ENCODE results near the gene CAB39L. TPM values are rescaled to one million over a fixed set of nuclear protein-coding genes. Genes with fewer than 3 reads are reported as not detected.

Gene CAB39L
- total and polyA plus RNA-seq, 3 donors from 2014 or later = 23.2 to 46.9 (median 26.0) TPM

DNA sequence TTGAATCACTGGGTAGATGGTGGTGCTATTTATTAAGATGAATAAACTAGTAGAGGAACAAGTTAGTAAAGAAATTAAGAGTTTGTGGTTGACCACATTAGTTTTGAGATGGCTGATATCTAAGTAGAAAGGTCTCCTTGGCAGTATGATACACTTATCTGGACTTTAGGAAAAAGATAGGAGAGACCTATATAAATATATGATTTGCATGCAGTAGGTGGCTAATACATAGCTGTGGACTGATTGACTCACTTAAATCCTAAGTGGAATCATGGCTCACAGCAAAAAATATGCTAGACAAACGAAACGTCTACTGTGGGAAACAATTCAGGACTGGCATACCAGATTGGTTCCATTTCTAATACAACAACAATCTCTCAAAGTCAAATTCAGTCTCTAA lies 92.0 kb downstream of the CAB39L start:
- Histone ChIP-seq H3K9me3 (no peaks in the 10 kb centered on the region), H3K4me1 (no peaks in the 10 kb centered on the region), H3K27ac (no peak overlapping the region), H3K36me3 (ENCODE audit: low read depth, missing control alignments) (no peaks in the 10 kb centered on the region), H3K4me3 (no peak overlapping the region), H3K27me3 (no peaks in the 10 kb centered on the region)
- 76 to 89% methylated on average over 2 of the region's 2 CpGs for WGBS, 2 donors
- intact Hi-C loops (cut with DNase I; ENCODE audit: low total_unique reads) = no loop called here
- TF ChIP-seq, protein P1, sequence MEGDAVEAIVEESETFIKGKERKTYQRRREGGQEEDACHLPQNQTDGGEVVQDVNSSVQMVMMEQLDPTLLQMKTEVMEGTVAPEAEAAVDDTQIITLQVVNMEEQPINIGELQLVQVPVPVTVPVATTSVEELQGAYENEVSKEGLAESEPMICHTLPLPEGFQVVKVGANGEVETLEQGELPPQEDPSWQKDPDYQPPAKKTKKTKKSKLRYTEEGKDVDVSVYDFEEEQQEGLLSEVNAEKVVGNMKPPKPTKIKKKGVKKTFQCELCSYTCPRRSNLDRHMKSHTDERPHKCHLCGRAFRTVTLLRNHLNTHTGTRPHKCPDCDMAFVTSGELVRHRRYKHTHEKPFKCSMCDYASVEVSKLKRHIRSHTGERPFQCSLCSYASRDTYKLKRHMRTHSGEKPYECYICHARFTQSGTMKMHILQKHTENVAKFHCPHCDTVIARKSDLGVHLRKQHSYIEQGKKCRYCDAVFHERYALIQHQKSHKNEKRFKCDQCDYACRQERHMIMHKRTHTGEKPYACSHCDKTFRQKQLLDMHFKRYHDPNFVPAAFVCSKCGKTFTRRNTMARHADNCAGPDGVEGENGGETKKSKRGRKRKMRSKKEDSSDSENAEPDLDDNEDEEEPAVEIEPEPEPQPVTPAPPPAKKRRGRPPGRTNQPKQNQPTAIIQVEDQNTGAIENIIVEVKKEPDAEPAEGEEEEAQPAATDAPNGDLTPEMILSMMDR (IDR thresholded peaks at IDR 0.05) = no peak
- TF ChIP-seq POLR2A (IDR thresholded peaks at IDR 0.05) = no peak
- DNase-seq = no peak

DNA sequence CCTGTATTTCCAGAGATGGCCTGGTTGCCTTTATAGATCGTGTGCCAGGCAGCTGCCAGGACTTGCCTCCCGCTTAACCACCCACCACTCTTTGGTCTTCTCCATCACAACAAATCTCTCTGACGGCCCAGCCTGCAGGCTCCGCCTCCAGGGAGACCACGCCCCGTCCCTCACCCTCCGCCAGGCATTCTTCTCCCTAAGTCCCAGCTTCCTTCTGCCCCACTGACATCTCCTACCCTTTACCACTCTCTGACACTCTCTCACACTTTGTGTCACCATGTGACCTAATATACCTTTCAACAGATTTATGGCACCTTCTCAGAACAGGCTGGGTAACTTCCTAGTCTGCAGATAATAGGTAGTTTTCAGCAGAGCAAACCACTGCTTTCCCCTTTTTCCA lies 95.1 kb downstream of the CAB39L start:
- no peak for DNase-seq
- 71 to 77% methylated on average over 7 of the region's 7 CpGs for WGBS, 2 donors
- Histone ChIP-seq H3K4me1 (no peaks in the 10 kb centered on the region), H3K27ac (no peak overlapping the region), H3K27me3 (no peaks in the 10 kb centered on the region), H3K9me3 (no peaks in the 10 kb centered on the region), H3K36me3 (ENCODE audit: low read depth, missing control alignments) (no peaks in the 10 kb centered on the region), H3K4me3 (no peak overlapping the region)
- intact Hi-C loops (cut with DNase I; ENCODE audit: low total_unique reads) = no loop called here
- TF ChIP-seq, protein P1 (IDR thresholded peaks at IDR 0.05) = no peak
- no peak for TF ChIP-seq POLR2A (IDR thresholded peaks at IDR 0.05)

DNA sequence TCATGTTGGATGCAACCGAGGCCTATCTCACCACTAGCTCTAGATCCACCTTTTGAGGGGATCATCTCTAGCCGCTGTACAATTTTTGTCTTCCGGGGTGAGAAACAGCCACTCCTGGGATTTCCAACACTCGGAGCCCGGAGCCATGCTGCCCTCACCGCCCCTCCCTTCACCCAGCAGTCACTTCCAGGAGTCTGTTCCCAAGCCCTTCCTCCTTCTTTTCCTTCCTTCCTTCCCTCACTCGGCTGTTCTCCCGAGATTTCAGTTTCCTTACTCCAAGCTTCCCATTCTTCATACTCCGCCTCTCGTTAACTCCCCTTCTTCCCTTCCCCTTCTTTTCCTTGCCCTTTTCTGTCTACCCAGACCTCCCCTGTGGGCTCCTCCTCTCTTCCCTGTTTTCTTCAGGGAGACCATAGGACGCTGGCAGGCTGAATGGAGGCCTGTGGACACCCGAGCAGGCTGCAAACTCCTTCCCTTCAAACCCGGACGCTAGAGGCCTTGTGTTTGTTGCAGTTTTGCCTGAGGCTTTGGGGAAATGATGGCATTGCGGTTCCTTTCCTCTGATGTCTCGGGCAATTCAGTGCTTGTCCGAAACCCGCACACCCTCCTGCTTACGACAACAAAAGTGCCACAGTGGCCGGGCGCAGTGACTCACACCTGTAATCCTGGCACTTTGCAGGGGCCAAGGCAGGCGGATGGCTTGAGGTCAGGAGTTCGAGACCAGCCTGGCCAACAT lies 96.0 kb downstream of the CAB39L start:
- Histone ChIP-seq H3K4me1 (no peaks in the 10 kb centered on the region), H3K27me3 (no peaks in the 10 kb centered on the region), H3K9me3 (no peaks in the 10 kb centered on the region), H3K36me3 (ENCODE audit: low read depth, missing control alignments) (no peaks in the 10 kb centered on the region), H3K27ac (no peak overlapping the region), H3K4me3 (no peak overlapping the region)
- no peak for DNase-seq
- no peak for TF ChIP-seq POLR2A (IDR thresholded peaks at IDR 0.05)
- TF ChIP-seq, protein P1 (IDR thresholded peaks at IDR 0.05) = no peak
- WGBS, 2 donors = 66 to 82% methylated on average over 21 to 23 of the region's 23 CpGs
- intact Hi-C loops (cut with DNase I; ENCODE audit: low total_unique reads) = no loop called here

DNA sequence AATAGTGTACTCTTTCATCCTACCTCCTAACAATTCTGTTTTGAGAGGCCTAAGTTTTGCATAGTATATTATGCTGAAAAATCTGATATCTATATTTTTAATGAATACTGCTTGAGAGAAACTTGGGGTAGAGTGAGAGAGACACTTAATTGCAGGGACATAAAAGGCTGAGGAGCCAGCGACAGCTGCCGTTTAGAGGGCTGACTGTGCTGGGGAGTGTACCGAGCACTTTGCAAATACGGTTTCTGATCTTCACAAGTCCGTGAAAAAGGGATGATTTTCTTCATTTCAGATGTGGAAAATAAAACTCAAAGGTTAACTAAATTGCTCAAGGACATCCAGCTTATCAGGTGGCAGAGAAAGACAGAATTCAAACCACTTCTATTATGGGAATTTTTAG lies 97.4 kb downstream of the CAB39L start:
- no peak for TF ChIP-seq POLR2A (IDR thresholded peaks at IDR 0.05)
- TF ChIP-seq, protein P1 (IDR thresholded peaks at IDR 0.05) = no peak
- peak; percentile 35 for DNase-seq
- H3K4me1 ChIP-seq = no peaks in the 10 kb centered on the region
- H3K27ac ChIP-seq = peak overlapping the region; percentile 7 to 21
- intact Hi-C loops (cut with DNase I; ENCODE audit: low total_unique reads) = no loop called here
- no peak overlapping the region for H3K4me3 ChIP-seq
- H3K9me3 ChIP-seq = no peaks in the 10 kb centered on the region
- 28 to 41% methylated on average over 5 of the region's 5 CpGs for whole genome bisulfite sequencing, 2 donors
- no peaks in the 10 kb centered on the region for H3K27me3 ChIP-seq
- no peaks in the 10 kb centered on the region for H3K36me3 ChIP-seq (ENCODE audit: low read depth, missing control alignments)

DNA sequence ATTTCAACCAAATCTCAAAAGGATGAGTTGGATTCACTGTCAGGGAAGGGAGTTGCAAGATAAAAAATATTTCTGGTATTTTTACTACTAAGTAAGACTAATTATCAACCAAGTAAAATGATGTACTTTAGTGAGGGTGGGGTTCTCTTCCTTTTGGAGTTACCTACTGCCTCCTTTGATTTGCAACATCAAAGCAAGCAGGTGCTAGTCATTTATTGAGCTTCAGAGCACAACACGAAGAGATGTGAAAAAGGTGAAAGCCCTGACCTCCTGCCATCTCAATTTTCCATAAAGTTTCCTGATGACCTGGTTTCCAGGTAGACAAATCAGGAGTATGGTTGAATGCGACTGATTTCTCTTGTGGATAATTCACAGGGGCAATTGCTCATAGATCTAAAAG lies 100.1 kb downstream of the CAB39L start:
- no peaks in the 10 kb centered on the region for H3K27me3 ChIP-seq
- no peaks in the 10 kb centered on the region for H3K4me1 ChIP-seq
- H3K4me3 ChIP-seq = no peak overlapping the region
- no peak overlapping the region for H3K27ac ChIP-seq
- H3K9me3 ChIP-seq = no peaks in the 10 kb centered on the region
- intact Hi-C loops (cut with DNase I; ENCODE audit: low total_unique reads) = no loop called here
- TF ChIP-seq, protein P1 (IDR thresholded peaks at IDR 0.05) = no peak
- no peak for TF ChIP-seq POLR2A (IDR thresholded peaks at IDR 0.05)
- WGBS, 2 donors = 67 to 78% methylated on average over 2 of the region's 2 CpGs
- H3K36me3 ChIP-seq (ENCODE audit: low read depth, missing control alignments) = no peaks in the 10 kb centered on the region
- no peak for DNase-seq
